Measurements from ENCODE around the gene DAP.
"Not testable (repeated sequence)": the region's sequence is repeated elsewhere in the genome, so short reads cannot be mapped to it uniquely, and the experiment has no call there.

DAP gene

DNA sequence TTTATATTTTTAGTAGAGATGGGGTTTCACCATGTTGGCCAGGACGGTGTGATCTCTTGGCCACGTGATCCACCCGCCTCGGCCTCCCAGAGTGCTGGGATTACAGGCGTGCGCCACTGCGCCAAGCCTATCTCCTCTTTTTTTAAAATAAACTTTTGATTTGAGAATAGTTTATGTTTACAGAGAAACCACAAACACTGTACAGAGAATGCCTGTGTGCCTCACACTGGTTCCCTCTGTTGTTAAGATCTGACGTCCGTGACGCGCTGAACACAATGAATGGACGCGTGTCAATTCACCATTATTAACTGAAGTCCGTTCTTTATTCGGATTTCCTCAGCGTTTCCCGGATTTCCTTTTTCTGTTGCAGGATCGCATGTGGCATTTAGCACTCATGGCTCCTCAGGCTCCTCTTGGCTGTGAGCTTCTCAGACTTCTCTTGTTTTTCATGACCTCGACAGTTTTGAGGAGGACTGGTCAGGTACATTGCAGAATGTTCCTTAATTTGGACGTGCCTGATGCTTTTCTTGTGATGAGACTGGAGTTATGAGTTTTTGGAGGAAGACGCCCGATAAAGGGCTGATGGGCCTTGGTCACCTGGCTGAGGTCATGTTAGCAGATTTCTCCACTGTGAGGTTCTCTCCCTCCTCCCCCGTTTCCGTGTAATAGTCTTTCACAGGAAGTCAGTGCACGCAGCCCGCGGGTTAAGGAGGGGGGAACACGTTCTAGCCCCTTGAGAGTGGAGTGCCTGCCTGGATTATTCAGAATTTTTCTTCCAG is 127.6 kb downstream of the DAP start:
- DNase-seq (ENCODE audit: low read depth, low spot score), result no peak

DNA sequence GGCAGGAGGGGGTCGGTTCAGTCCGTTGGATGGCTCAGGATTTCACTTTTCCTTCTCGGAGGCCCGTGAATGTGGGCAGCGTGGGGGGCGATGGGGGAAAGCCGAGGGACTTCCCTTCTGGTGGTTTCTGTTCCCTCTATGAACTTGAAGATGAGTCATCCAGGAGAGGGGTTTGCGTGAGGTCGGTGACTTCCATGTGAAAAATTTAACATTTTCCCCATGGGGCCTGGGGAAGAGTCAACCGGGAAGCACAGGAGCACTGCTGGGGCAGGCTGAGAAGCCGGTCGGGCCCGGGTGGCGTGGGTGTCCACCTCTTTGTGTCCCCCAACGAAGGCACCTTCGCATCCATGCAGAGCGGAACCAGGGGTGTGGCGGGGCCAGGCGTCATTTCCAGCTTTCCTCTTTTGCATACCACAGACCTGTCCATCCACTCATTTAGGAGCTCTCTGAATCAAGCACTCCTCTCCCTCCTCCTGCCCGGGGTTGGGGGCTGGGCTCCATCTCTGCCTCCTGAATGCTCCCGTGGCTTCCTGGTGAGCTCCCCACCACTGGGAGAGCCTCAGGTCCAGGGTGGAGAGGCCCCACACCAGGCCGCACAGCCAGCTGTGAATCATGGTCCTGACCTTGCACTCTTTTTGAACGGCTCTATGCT is 128.8 kb downstream of the DAP start:
- DNase-seq (ENCODE audit: low read depth, low spot score), result no peak

DNA sequence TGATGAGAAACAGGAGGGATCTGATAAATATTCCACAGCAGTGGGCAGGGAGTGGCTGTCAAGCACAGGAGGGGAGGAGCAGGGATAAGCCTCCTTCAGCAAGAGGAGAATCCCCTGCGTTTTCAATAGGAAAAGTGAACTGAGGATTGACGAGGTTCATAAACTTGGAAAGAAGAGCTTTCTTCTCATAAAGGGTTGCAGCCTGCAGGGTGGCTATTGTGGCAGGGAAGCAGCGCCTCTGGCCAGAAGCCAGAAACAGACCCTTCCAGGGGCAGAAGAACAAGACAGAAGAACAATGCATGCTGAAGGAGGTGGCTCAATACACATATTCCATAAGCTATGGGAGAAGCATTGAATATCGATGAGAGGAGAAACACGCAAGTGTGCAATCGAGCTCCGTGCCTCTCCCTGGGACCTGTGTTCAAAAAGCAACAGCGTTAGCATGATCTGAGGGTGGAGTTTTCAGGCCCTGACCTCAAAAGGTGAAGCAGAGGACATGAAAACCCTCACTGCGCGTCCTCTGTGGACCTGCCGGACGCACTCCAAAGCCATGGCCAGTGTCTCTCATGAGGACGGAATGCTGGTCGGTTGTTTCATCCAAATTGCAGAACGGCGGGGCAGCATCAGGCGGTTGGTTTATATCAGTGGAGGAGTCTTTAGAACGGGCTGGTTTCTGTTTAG is 129.6 kb downstream of the DAP start:
- no peak for DNase-seq (ENCODE audit: low read depth, low spot score)

DNA sequence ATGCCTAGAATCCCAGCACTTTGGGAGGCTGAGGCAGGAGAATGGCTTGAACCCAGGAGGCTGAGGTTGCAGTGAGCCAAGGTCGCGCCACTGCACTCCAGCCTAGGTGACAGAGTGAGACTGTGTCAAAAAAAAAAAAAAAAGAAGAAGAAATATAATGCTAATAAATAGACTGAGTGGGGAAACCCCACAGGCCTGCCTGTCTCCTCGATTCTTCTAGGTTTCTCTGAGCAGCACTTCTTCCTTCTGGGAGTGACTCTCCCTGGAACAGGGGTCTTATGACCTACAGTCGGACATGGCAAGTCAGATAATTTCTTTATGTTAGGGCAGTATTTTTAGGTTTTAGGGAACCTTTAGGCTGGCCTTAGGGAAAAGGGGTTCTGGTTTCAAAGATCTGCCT is 130.3 kb downstream of the DAP start:
- not testable (repeated sequence) for DNase-seq (ENCODE audit: low read depth, low spot score)

DNA sequence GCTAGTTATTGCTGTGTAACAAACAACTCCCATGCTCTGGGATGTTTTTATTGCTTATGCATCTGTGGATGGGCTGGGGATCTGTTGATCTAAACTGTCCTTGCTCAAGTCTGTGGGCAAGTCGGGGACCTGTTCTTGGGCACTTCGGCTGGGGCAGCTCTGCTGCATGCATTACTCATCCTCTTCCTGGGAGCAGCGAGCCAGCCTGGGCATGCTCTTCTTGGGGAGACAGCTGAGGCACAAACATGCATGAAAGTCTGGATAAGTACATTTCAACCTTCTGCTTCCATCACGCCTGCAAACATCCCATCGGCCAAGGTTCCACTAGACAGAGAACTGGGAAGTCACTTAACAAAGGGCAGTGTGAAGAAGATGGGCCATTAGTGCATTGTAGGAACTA is 130.9 kb downstream of the DAP start:
- DNase-seq (ENCODE audit: low read depth, low spot score), result no peak

DNA sequence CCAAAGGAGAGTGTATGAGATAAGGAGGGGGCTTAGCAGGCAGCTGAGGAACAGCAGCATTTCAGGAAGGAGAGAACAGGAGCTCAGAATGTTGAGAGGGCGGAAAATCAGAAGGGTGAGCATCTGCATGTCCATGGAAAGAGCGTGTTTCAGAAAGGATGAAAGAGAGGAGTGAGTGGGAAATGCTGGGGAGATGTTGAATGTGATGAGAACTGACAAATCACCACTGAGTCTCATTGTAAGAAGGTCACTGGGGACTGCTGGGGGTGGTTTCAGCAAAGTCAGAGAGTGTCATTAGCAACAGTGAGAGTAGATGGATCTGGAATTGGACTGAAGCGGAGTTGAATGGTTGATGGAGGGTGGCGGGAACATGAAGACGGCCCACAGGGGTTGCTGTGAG is 131.4 kb downstream of the DAP start:
- no peak for DNase-seq (ENCODE audit: low read depth, low spot score)
